Keratinocyte (primary cell): ENCODE measurements around the gene RHBDL2. TPM values are rescaled to one million over a fixed set of nuclear protein-coding genes. Genes with fewer than 3 reads are reported as not detected.
A peak's percentile ranks its signal among the peaks of the same experiment; 100 is the strongest.

Experiments used
- DNase-seq: peaks from one replicate; pipeline ENCODE4 v3.0.0-alpha.2; 2011; ENCODE audit warnings: low read depth, missing footprints, low spot score
- FAIRE-seq: peaks from 2 replicates; lab custom pipeline; 2011; peaks lifted over from hg19 to GRCh38; lab: Jason Lieb, UNC
- H2AFZ ChIP-seq: 2 replicates; pipeline ENCODE4 v1.6.0; 2012; ENCODE audit warnings: low read length, control low read depth, inconsistent platforms; ENCODE audit not compliant: control insufficient read depth
- H3K27ac ChIP-seq: 2 replicates; pipeline ENCODE4 v1.5.1; 2011; ENCODE audit warnings: low read length; ENCODE audit not compliant: control insufficient read depth, insufficient read depth
- H3K27me3 ChIP-seq: 3 replicates; pipeline ENCODE4 v1.6.0; 2011; ENCODE audit warnings: low read length; ENCODE audit not compliant: control insufficient read depth, insufficient read depth; ENCODE audit errors: extremely low read depth
- H3K36me3 ChIP-seq, 2 experiments: 2 replicates in 1 of 2; 3 replicates in 1 of 2; pipeline ENCODE4 v1.5.1; 2011; ENCODE audit warnings: low read length in 2 of 2, mild to moderate bottlenecking in 1 of 2; ENCODE audit not compliant: control insufficient read depth in 2 of 2, insufficient read depth in 2 of 2; ENCODE audit errors: extremely low read depth in 1 of 2
- H3K4me1 ChIP-seq: 3 replicates; pipeline ENCODE4 v1.5.1; 2011; ENCODE audit warnings: low read length; ENCODE audit not compliant: control insufficient read depth, insufficient read depth; ENCODE audit errors: extremely low read depth
- H3K4me2 ChIP-seq: 3 replicates; pipeline ENCODE4 v1.6.0; 2011; ENCODE audit warnings: low read depth, low read length; ENCODE audit not compliant: control insufficient read depth, insufficient read depth; ENCODE audit errors: extremely low read depth
- H3K4me3 ChIP-seq, 3 experiments: fragments of 200-600 bp in 1 of 3; sonication (generic) in 1 of 3; 2 replicates in 2 of 3; 3 replicates in 1 of 3; pipeline ENCODE4 v1.5.1; 2011 to 2016; ENCODE audit warnings: low read length in 3 of 3, mild to moderate bottlenecking in 3 of 3, control low read depth in 2 of 3, inconsistent platforms in 1 of 3, low read depth in 1 of 3, mixed read lengths in 1 of 3, mixed run types in 1 of 3, moderate library complexity in 1 of 3; ENCODE audit not compliant: control insufficient read depth in 2 of 3, insufficient read depth in 2 of 3; ENCODE audit errors: extremely low read depth in 1 of 3
- H3K79me2 ChIP-seq: 2 replicates; pipeline ENCODE4 v1.6.0; 2012; ENCODE audit warnings: low read length; ENCODE audit not compliant: control insufficient read depth, insufficient read depth
- H3K9ac ChIP-seq: 3 replicates; pipeline ENCODE4 v1.6.0; 2011; ENCODE audit warnings: low read length; ENCODE audit not compliant: control insufficient read depth, insufficient read depth; ENCODE audit errors: extremely low read depth
- H3K9me1 ChIP-seq: 3 replicates; pipeline ENCODE4 v1.6.0; 2011; ENCODE audit warnings: low read length; ENCODE audit not compliant: control insufficient read depth, insufficient read depth; ENCODE audit errors: extremely low read depth
- H3K9me3 ChIP-seq: 2 replicates; pipeline ENCODE4 v1.5.1; 2012; ENCODE audit warnings: low read depth, low read length; ENCODE audit not compliant: control insufficient read depth
- H4K20me1 ChIP-seq: 3 replicates; pipeline ENCODE4 v1.6.0; 2011; ENCODE audit warnings: low read length; ENCODE audit not compliant: control insufficient read depth, insufficient read depth; ENCODE audit errors: extremely low read depth
- EZH2 ChIP-seq: IDR thresholded peaks from one replicate; pipeline ENCODE4 v1.6.1; 2012; ENCODE audit warnings: inconsistent platforms, mild to moderate bottlenecking, low read length, moderate library complexity
- dilution Hi-C: fragments of 300-500 bp; cut with MboI; formaldehyde crosslinking; loops from one replicate; pipeline ENCODE4 v1.7.0; 2020; ENCODE audit warnings: low sequenced_read_pairs; ENCODE audit not compliant: extremely low pct_ligation_motif_present
- polyA plus RNA-seq, 5 experiments: library from polyadenylated mRNA; depleted of rRNA in 3 of 5; stranded (reverse) in 3 of 5; stranded (forward) in 1 of 5; unstranded in 1 of 5; fragments of >200 nt; gene quantifications; 1 replicate in 1 of 5; 2 replicates in 3 of 5; 3 replicates in 1 of 5; pipeline versions ENCODE4 v1.2.1 to v1.2.3, GENCODE V29; 2011 to 2012; ENCODE audit warnings: missing spikeins in 2 of 5, low read depth in 1 of 5, low replicate concordance in 1 of 5
- TF ChIP-seq, protein P1 (sequence below), 3 experiments: IDR thresholded peaks in 1 of 3; conservative IDR thresholded peaks in 1 of 3; optimal IDR thresholded peaks in 1 of 3; 2 replicates in 2 of 3; 3 replicates in 1 of 3; pipeline versions ENCODE3 to v1.5.1; 2011; ENCODE audit warnings: low read length in 3 of 3, mild to moderate bottlenecking in 3 of 3, moderate library complexity in 2 of 3, control low read depth in 1 of 3, inconsistent platforms in 1 of 3; ENCODE audit not compliant: insufficient read depth in 2 of 3; ENCODE audit errors: extremely low read depth in 1 of 3

RHBDL2 gene
- polyA plus RNA-seq, 1 donor (not counting 4 experiments of a cell fraction or from before 2014, with no cell fraction given) = 7.9 TPM

DNA sequence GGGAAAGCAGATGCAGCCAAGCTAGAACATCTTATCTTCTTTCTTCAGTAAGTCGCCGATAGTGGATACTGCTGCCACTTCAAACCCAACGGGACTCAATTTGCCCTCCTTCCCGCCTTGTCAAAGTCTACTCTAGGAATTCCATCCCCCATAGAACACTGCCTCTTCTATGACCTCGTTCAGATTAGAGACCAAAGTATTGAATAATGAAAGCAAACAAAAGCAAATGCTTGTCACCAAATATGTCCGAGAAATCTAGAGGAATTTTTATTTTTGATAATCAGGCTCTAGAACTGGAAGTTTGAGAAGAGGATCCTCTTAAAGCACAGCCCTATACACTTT is 81.2 kb downstream of the RHBDL2 start:
- Histone ChIP-seq H3K4me3 (peak overlapping the region; percentile 65 to 89 (median 79)), H4K20me1 (peaks cover 4% of the 10 kb centered on the region), H3K27me3 (no peaks in the 10 kb centered on the region), H3K9ac (peak overlapping the region; percentile 83), H3K27ac (peak overlapping the region; percentile 77), H2AFZ (peak overlapping the region; percentile 94), H3K79me2 (peaks cover 29% of the 10 kb centered on the region), H3K4me1 (peaks cover 17% of the 10 kb centered on the region), H3K9me1 (no peaks in the 10 kb centered on the region), H3K9me3 (no peaks in the 10 kb centered on the region), H3K36me3 (peaks cover 2 to 8% of the 10 kb centered on the region in 2 experiments), H3K4me2 (peak overlapping the region; percentile 82)
- no peak for DNase-seq
- TF ChIP-seq EZH2 = no peak
- TF ChIP-seq, protein P1, sequence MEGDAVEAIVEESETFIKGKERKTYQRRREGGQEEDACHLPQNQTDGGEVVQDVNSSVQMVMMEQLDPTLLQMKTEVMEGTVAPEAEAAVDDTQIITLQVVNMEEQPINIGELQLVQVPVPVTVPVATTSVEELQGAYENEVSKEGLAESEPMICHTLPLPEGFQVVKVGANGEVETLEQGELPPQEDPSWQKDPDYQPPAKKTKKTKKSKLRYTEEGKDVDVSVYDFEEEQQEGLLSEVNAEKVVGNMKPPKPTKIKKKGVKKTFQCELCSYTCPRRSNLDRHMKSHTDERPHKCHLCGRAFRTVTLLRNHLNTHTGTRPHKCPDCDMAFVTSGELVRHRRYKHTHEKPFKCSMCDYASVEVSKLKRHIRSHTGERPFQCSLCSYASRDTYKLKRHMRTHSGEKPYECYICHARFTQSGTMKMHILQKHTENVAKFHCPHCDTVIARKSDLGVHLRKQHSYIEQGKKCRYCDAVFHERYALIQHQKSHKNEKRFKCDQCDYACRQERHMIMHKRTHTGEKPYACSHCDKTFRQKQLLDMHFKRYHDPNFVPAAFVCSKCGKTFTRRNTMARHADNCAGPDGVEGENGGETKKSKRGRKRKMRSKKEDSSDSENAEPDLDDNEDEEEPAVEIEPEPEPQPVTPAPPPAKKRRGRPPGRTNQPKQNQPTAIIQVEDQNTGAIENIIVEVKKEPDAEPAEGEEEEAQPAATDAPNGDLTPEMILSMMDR (optimal IDR thresholded peaks at IDR 0.05 in 1 of 3, IDR thresholded peaks at IDR 0.05 in 1 of 3, conservative IDR thresholded peaks at IDR 0.05 in 1 of 3; ENCODE audit: extremely low read depth in 1 of 3, insufficient read depth in 2 of 3, low read length in 3 of 3) = no peak
- FAIRE-seq = no peak
- dilution Hi-C loops = no loop called here

DNA sequence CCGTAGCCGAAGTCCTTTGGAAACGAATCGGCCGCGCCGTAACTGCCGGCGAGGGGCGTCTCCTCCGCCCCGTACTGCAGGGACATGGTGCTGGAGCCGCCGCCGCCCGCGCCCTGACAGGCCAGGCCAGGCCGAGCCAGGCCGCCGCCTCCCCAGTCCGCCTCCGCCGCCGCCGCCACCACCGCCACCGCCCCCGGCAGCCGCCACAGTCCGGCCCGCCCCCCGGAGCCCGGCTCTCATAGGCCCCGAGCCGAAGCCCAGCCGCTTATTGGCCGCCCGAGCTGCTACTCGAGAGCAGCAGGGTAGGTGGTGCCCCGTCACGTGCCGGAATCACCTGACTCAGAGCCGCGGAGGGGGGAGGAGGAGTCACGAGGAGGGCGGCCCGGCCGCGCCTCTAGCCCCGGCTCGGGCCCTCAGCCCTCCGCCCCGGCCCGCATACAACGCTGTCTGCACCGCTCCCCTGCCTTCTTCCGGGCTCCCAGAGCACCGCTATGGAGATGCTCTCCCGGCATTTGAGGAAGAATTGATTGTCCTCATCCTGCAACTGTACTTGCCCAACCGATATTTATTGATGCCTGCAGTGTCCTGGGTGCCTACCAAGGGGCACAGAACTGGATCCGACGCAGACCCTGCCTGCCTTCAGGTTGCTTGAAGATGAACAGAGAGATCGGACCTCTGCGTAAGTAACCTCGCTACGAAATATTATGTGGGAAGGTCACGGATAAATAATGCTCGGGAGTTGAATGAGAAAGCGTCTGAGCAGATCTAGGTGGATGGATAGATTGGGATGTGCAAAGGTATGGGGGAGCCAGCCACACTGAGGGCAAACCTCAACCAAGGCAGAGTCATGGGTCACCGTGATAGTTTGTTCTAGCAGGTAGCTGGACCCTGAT is 81.8 kb downstream of the RHBDL2 start, which contains the start of gene RRAGC:
Gene RRAGC (minus strand): TSS at position 212 of the 893 bp plus-strand sequence. CDS start 126 bp downstream, at position 86.
- Histone ChIP-seq H2AFZ (peak within 1 kb of the TSS; percentile 94), H3K4me3 (peak within 1 kb of the TSS; percentile 65 to 92 (median 83)), H3K36me3 (peaks cover 5 to 14% of the 10 kb centered on the region in 2 experiments), H3K79me2 (peaks cover 29% of the 10 kb centered on the region), H3K9me1 (no peaks in the 10 kb centered on the region), H3K4me2 (peak within 1 kb of the TSS; percentile 93), H3K9ac (peak within 1 kb of the TSS; percentile 91), H3K27ac (peak within 1 kb of the TSS; percentile 95), H4K20me1 (peaks cover 4% of the 10 kb centered on the region), H3K9me3 (no peaks in the 10 kb centered on the region), H3K27me3 (no peaks in the 10 kb centered on the region), H3K4me1 (peaks cover 17% of the 10 kb centered on the region)
- FAIRE-seq (peak; percentile 41), DNase-seq (peak; percentile 81)
- dilution Hi-C loops = no loop called here
- TF ChIP-seq, protein P1 (optimal IDR thresholded peaks at IDR 0.05 in 1 of 3, IDR thresholded peaks at IDR 0.05 in 1 of 3, conservative IDR thresholded peaks at IDR 0.05 in 1 of 3; ENCODE audit: extremely low read depth in 1 of 3, insufficient read depth in 2 of 3, low read length in 3 of 3) = no peak
- no peak for TF ChIP-seq EZH2
